OCI-LY3 (cell line): ENCODE results near the gene TMEM106B.

Experiments used
- H2AFZ ChIP-seq: fragments of 200-600, 300-600 bp; shearing (Covaris generic); 2 replicates; pipeline ENCODE4 v1.6.0; 2014; ENCODE audit warnings: antibody characterized with exemption, low read depth, low read length
- H3K27ac ChIP-seq: fragments of 200-600, 300-600 bp; sonication (generic); 2 replicates; pipeline ENCODE4 v1.5.1; 2014; ENCODE audit warnings: mild to moderate bottlenecking, low read length, moderate library complexity, mixed read lengths
- H3K27me3 ChIP-seq: fragments of 200-600, 300-600 bp; sonication (generic); 2 replicates; pipeline ENCODE4 v1.6.1; 2014; ENCODE audit warnings: low read depth, low read length, mixed read lengths
- H3K36me3 ChIP-seq: fragments of 200-600, 300-600 bp; sonication (generic); replicated peaks from 2 replicates; pipeline ENCODE3; 2014; ENCODE audit warnings: low read depth, low read length, mixed read lengths
- H3K4me1 ChIP-seq: fragments of 300-600, 200-600 bp; sonication (generic); 2 replicates; pipeline ENCODE4 v1.6.1; 2014; ENCODE audit warnings: low read length, mixed read lengths
- H3K4me2 ChIP-seq: fragments of 200-600, 300-600 bp; sonication (generic); 2 replicates; pipeline ENCODE4 v1.6.1; 2014; ENCODE audit warnings: low read length, mixed read lengths
- H3K4me3 ChIP-seq: fragments of 300-600, 200-600 bp; sonication (generic); 2 replicates; pipeline ENCODE4 v1.5.1; 2014; ENCODE audit warnings: antibody characterized with exemption, mild to moderate bottlenecking, low read length, moderate library complexity
- H3K79me2 ChIP-seq: fragments of 300-600, 200-600 bp; shearing (Covaris generic); 2 replicates; pipeline ENCODE4 v1.6.1; 2014; ENCODE audit warnings: mild to moderate bottlenecking, low read length, mixed read lengths
- H3K9ac ChIP-seq: fragments of 300-600, 200-600 bp; shearing (Covaris generic); 2 replicates; pipeline ENCODE4 v1.6.0; 2014; ENCODE audit warnings: mild to moderate bottlenecking, low read length, moderate library complexity
- H3K9me3 ChIP-seq: fragments of 200-600, 300-600 bp; shearing (Covaris generic); 2 replicates; pipeline ENCODE4 v1.6.1; 2014; ENCODE audit warnings: low read length, mixed read lengths; ENCODE audit not compliant: insufficient read depth
- H4K20me1 ChIP-seq: fragments of 200-600, 300-600 bp; sonication (generic); 2 replicates; pipeline ENCODE4 v1.6.1; 2016; ENCODE audit warnings: low read length, mixed read lengths; ENCODE audit not compliant: insufficient read depth
- EZH2phosphoT487 ChIP-seq: fragments of 200-600 bp; shearing (Covaris generic); IDR thresholded peaks from 2 replicates; pipeline ENCODE4 v1.6.1; 2018; ENCODE audit warnings: antibody characterized with exemption, mixed run types, low read depth
- TF ChIP-seq, protein P1 (sequence below): fragments of 200-600, 300-600 bp; sonication (generic); IDR thresholded peaks from 2 replicates; pipeline ENCODE4 v1.5.1; 2014; ENCODE audit warnings: antibody characterized with exemption, low read length, low read depth

TMEM106B gene

DNA sequence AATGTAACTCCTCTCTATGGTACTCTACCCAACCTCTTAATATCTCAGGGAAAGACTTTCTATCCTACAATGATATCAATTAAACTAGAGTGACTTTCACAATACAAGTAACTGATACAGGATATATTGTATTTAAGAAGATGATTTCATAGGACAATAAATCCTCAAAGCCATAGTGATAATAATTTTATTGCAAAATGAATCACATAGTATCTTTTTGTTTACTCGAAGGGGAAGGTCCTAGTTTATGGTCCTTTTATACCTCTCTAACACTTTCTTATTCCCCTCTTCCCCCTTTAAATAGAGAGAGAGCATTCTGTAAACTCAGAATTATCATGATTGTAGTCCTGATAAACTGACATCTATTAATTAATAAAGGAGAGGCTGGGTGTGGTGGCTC is 56.4 kb downstream of the TMEM106B start:
- Histone ChIP-seq H2AFZ (no peak overlapping the region), H3K27me3 (0 out of 2 replicates have a peak, but pooled peaks cover 3% of the 10 kb centered on the region), H3K9ac (no peak overlapping the region), H3K4me2 (no peak overlapping the region), H3K4me3 (no peak overlapping the region), H3K27ac (no peak overlapping the region), H3K36me3 (no peaks in the 10 kb centered on the region), H3K4me1 (no peaks in the 10 kb centered on the region), H4K20me1 (no peaks in the 10 kb centered on the region), H3K9me3 (no peaks in the 10 kb centered on the region), H3K79me2 (no peaks in the 10 kb centered on the region)
- no peak for TF ChIP-seq EZH2phosphoT487
- TF ChIP-seq, protein P1, sequence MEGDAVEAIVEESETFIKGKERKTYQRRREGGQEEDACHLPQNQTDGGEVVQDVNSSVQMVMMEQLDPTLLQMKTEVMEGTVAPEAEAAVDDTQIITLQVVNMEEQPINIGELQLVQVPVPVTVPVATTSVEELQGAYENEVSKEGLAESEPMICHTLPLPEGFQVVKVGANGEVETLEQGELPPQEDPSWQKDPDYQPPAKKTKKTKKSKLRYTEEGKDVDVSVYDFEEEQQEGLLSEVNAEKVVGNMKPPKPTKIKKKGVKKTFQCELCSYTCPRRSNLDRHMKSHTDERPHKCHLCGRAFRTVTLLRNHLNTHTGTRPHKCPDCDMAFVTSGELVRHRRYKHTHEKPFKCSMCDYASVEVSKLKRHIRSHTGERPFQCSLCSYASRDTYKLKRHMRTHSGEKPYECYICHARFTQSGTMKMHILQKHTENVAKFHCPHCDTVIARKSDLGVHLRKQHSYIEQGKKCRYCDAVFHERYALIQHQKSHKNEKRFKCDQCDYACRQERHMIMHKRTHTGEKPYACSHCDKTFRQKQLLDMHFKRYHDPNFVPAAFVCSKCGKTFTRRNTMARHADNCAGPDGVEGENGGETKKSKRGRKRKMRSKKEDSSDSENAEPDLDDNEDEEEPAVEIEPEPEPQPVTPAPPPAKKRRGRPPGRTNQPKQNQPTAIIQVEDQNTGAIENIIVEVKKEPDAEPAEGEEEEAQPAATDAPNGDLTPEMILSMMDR, result no peak

DNA sequence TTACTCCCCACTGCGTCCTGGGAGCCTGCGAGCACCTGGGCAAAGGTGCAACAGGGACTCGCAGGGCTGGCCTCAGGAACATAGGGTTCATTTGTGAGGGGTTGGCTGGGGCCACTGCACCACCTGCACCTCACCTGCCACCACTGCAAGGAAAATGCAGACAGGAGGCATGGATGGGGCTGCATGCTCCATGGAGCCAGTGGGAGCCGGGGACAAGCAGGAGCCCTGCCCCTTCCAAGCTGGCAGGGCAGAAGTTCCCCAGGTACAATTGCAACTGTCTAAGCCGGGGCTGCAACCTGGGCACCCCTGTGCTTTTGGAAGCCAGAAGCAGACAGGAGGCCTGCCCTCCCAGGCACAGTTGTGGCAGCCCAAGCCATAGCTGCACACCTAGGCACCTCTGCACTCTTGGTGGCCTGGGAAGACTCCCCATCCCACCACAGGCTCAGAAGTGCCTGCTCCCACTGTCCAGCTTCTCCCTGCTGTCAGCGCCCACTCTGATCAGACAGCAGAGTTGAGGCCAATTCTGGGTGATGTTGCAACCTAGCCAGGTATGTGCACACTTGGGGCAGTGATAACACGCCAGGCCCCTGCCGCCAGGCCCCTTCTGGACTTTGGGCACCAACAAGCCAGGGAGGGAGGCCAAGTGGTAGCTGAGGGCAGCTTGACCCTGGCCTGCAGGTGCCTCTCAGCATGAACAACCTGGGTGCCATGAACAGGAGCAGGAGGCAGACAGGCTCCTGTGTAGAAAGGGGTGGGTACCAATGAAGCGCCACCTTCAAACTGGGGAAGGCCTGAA is 58.2 kb downstream of the TMEM106B start:
- no peak overlapping the region for H3K4me3 ChIP-seq
- H3K79me2 ChIP-seq, result no peaks in the 10 kb centered on the region
- no peaks in the 10 kb centered on the region for H3K4me1 ChIP-seq
- H3K36me3 ChIP-seq, result no peaks in the 10 kb centered on the region
- TF ChIP-seq, protein P1, result no peak
- no peak for TF ChIP-seq EZH2phosphoT487
- no peaks in the 10 kb centered on the region for H3K27me3 ChIP-seq
- no peaks in the 10 kb centered on the region for H4K20me1 ChIP-seq
- H3K27ac ChIP-seq, result no peak overlapping the region
- H3K4me2 ChIP-seq, result no peak overlapping the region
- no peak overlapping the region for H3K9ac ChIP-seq
- no peak overlapping the region for H2AFZ ChIP-seq
- no peaks in the 10 kb centered on the region for H3K9me3 ChIP-seq

DNA sequence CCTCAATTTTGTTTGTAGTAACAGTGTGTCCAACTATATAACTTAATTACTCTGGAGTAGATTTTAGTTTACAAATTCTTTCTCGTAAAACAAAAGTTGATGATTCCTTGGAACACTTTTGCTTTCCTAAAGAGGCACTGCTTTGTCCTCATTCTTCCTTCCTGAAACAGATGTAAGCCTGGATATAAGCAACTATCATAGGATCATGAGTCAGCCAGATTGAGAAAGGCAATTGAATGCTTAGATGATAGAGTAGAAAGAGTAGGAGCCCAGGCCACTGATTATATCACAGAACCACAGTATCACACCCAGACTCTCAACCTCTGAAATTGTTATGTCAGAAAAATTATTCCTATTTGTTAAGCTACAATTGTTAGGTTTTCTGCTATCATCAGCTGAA is 69.9 kb downstream of the TMEM106B start:
- Histone ChIP-seq H3K27me3 (no peaks in the 10 kb centered on the region), H3K4me3 (no peak overlapping the region), H3K9me3 (peaks cover 5% of the 10 kb centered on the region; the same call in 1 of the 2 replicates), H3K79me2 (no peaks in the 10 kb centered on the region), H3K9ac (no peak overlapping the region), H4K20me1 (no peaks in the 10 kb centered on the region), H3K27ac (no peak overlapping the region), H2AFZ (no peak overlapping the region), H3K36me3 (no peaks in the 10 kb centered on the region), H3K4me1 (no peaks in the 10 kb centered on the region), H3K4me2 (no peak overlapping the region)
- TF ChIP-seq, protein P1, result no peak
- no peak for TF ChIP-seq EZH2phosphoT487

DNA sequence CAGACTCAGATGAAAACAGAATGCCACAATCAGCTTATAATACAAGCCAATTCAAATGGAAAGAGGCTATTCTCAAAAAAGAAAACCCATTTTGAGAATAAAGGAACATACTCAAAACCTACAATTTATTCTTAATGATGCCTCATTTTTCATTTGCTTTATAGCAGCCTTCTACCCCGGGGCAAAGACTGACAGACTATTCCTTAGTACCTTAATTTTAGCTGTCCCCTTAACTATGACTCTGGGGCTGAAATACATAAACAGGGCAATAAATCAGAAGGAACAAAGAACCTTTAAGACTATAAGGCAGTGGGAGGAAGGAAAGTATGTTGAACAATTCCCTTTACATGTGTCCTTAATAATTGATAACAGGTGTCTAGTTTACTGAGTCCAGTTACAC is 76.8 kb downstream of the TMEM106B start:
- no peaks in the 10 kb centered on the region for H4K20me1 ChIP-seq
- no peaks in the 10 kb centered on the region for H3K79me2 ChIP-seq
- no peaks in the 10 kb centered on the region for H3K4me1 ChIP-seq
- TF ChIP-seq EZH2phosphoT487, result no peak
- TF ChIP-seq, protein P1, result no peak
- 0 out of 2 replicates have a peak, but pooled peaks cover 3% of the 10 kb centered on the region for H3K9me3 ChIP-seq
- H2AFZ ChIP-seq, result no peak overlapping the region
- H3K4me3 ChIP-seq, result no peak overlapping the region
- no peak overlapping the region for H3K27ac ChIP-seq
- no peak overlapping the region for H3K4me2 ChIP-seq
- H3K36me3 ChIP-seq, result no peaks in the 10 kb centered on the region
- H3K27me3 ChIP-seq, result no peaks in the 10 kb centered on the region
- H3K9ac ChIP-seq, result no peak overlapping the region
